HFFc6 (cell line): ENCODE measurements around the gene GDF3. TPM values are rescaled to one million over a fixed set of nuclear protein-coding genes. Genes with fewer than 3 reads are reported as not detected.

ENCODE experiments used
- DNase-seq: peaks from one replicate; pipeline ENCODE4 v3.0.0-alpha.2; 2018
- H3K27ac Mint-ChIP-seq: 2 replicates; pipeline ENCODE4 v1.8.0; 2020; ENCODE audit warnings: mild to moderate bottlenecking, mixed read lengths
- H3K27me3 Mint-ChIP-seq: 2 replicates; pipeline ENCODE4 v1.8.0; 2021; ENCODE audit warnings: mild to moderate bottlenecking, moderate library complexity, mixed read lengths; ENCODE audit not compliant: insufficient read depth
- H3K36me3 Mint-ChIP-seq: 2 replicates; pipeline ENCODE4 v1.8.0; 2021; ENCODE audit warnings: low read depth, mixed read lengths
- H3K4me1 Mint-ChIP-seq: 2 replicates; pipeline ENCODE4 v1.8.0; 2020; ENCODE audit warnings: low read depth, mixed read lengths
- H3K4me3 Mint-ChIP-seq: 2 replicates; pipeline ENCODE4 v1.8.0; 2020; ENCODE audit warnings: mild to moderate bottlenecking, moderate library complexity, mixed read lengths
- H3K9me3 Mint-ChIP-seq: 2 replicates; pipeline ENCODE4 v1.8.0; 2020; ENCODE audit warnings: mild to moderate bottlenecking, mixed read lengths
- CTCF ChIP-seq: fragments of 200-600 bp; sonication (generic); IDR thresholded peaks from 2 replicates; pipeline ENCODE4 v1.5.0; 2021; ENCODE audit warnings: antibody characterized with exemption, mild to moderate bottlenecking
- total RNA-seq, 6 experiments: library from RNA; stranded (reverse); fragmentation: NEBNext Ultra II Directional; extraction: Animal tissue kit (Norgen Biotek cat#: 25700); gene quantifications; 2 replicates in 1 of 6; 3 replicates in 5 of 6; pipeline ENCODE4 v1.2.3, GENCODE V29; 2021

Gene GDF3
- total RNA-seq, 6 experiments from 2014 or later = not detected

GRCh38 chr12:7719946-7720730, 24.6 kb upstream of the GDF3 start:
- Mint-ChIP-seq H3K27me3 (peaks cover 3% of the 10 kb centered on the region; the same call in 1 of the 2 replicates), H3K36me3 (no peaks in the 10 kb centered on the region), H3K4me3 (no peak overlapping the region), H3K27ac (no peak overlapping the region), H3K4me1 (no peaks in the 10 kb centered on the region), H3K9me3 (peaks cover 1% of the 10 kb centered on the region; the same call in 1 of the 2 replicates)
- no peak for DNase-seq
- TF ChIP-seq CTCF = no peak

DNA sequence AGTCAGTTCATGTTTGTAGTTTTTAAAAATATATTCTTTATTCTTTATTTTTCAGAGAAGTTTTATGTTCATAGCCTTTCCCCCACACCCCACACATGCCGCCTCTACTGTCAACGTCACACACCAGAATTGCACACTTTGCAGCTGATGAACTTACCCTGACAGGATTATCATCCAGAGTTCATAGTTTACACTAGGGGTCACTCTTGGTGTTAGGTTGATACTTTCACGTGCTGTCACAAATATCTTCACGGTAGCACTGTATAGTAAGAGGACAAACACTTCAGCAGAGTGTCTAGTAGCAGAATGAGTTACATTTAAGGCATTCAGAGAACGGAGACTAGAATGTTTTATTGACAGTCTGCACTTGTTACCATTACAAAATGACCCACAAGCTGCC, 20.8 kb upstream of the GDF3 start:
- Mint-ChIP-seq H3K4me3 (no peak overlapping the region), H3K9me3 (peaks cover 4% of the 10 kb centered on the region; the same call in 1 of the 2 replicates), H3K27ac (no peak overlapping the region), H3K27me3 (peaks cover 4% of the 10 kb centered on the region; the same call in 1 of the 2 replicates), H3K4me1 (no peaks in the 10 kb centered on the region), H3K36me3 (no peaks in the 10 kb centered on the region)
- no peak for TF ChIP-seq CTCF
- peak; percentile 2 for DNase-seq

- H3K4me3 Mint-ChIP-seq = no peak overlapping the region
- H3K27ac Mint-ChIP-seq = no peak overlapping the region
- no peaks in the 10 kb centered on the region for H3K4me1 Mint-ChIP-seq
- no peaks in the 10 kb centered on the region for H3K36me3 Mint-ChIP-seq
- H3K27me3 Mint-ChIP-seq = peaks cover 11% of the 10 kb centered on the region
- TF ChIP-seq CTCF = no peak
- H3K9me3 Mint-ChIP-seq = peaks cover 4% of the 10 kb centered on the region; the same call in 1 of the 2 replicates
- DNase-seq = no peak
Observed at GRCh38 chr12:7712841-7713442, 17.4 kb upstream of the GDF3 start.

- Mint-ChIP-seq H3K4me3 (no peak within 1 kb of the TSS), H3K4me1 (no peaks in the 10 kb centered on the region), H3K27ac (no peak within 1 kb of the TSS), H3K9me3 (peaks cover 4% of the 10 kb centered on the region; the same call in 1 of the 2 replicates), H3K36me3 (no peaks in the 10 kb centered on the region), H3K27me3 (peaks cover 13% of the 10 kb centered on the region)
- no peak for DNase-seq
- no peak for TF ChIP-seq CTCF
Observed at GRCh38 chr12:7711133-7711532, 15.6 kb upstream of the GDF3 start, which contains the start of gene DPPA3. Gene DPPA3, plus strand, starts transcription at chr12:7711433. Its CDS starts 138 bp downstream, at chr12:7711571.

- peaks cover 3% of the 10 kb centered on the region; the same call in 1 of the 2 replicates for H3K9me3 Mint-ChIP-seq
- no peaks in the 10 kb centered on the region for H3K36me3 Mint-ChIP-seq
- peaks cover 13% of the 10 kb centered on the region for H3K27me3 Mint-ChIP-seq
- TF ChIP-seq CTCF = no peak
- H3K27ac Mint-ChIP-seq = no peak overlapping the region
- no peaks in the 10 kb centered on the region for H3K4me1 Mint-ChIP-seq
- DNase-seq = no peak
- H3K4me3 Mint-ChIP-seq = no peak overlapping the region
Observed at GRCh38 chr12:7709969-7710675, 14.5 kb upstream of the GDF3 start.
